C1 segment of cervical spinal cord (tissue), 14 donors: ENCODE measurements around the gene DSCAM.

Source experiments
- DNase-seq, 14 donors: peaks; one replicate each; lab custom pipeline; 2025; lab: John Stamatoyannopoulos, UW

The DSCAM gene

GRCh38 chr21:40840401-40841125, 6.4 kb downstream of the DSCAM start:
- peak in 1 of 14 donors; percentile 25 for DNase-seq

GRCh38 chr21:40839521-40839920, 7.4 kb downstream of the DSCAM start:
- DNase-seq: no peak

GRCh38 chr21:40837456-40837855, 9.5 kb downstream of the DSCAM start:
- no peak for DNase-seq

- DNase-seq: no peak
These were observed 11.7 kb downstream of the DSCAM start for GRCh38 chr21:40835184-40835694.

- DNase-seq: peak in 1 of 14 donors; percentile 9
These were observed 13.8 kb downstream of the DSCAM start for GRCh38 chr21:40833184-40833583.

- no peak for DNase-seq
These were observed 14.6 kb downstream of the DSCAM start for GRCh38 chr21:40832316-40832715.

GRCh38 chr21:40830836-40831235, 16.1 kb downstream of the DSCAM start:
- DNase-seq: no peak

GRCh38 chr21:40829791-40830190, 17.2 kb downstream of the DSCAM start:
- DNase-seq: no peak

- no peak for DNase-seq
These were observed 17.6 kb downstream of the DSCAM start for GRCh38 chr21:40829308-40829707.

GRCh38 chr21:40827509-40827908, 19.4 kb downstream of the DSCAM start:
- DNase-seq: no peak

GRCh38 chr21:40819071-40819900, 27.7 kb downstream of the DSCAM start:
- no peak for DNase-seq

GRCh38 chr21:40813918-40814317, 33.0 kb downstream of the DSCAM start:
- DNase-seq: no peak

- no peak for DNase-seq
These were observed 37.2 kb downstream of the DSCAM start for GRCh38 chr21:40809673-40810197.

- no peak for DNase-seq
These were observed 43.9 kb downstream of the DSCAM start for GRCh38 chr21:40803101-40803500.

GRCh38 chr21:40800126-40800525, 46.8 kb downstream of the DSCAM start:
- DNase-seq: no peak

- DNase-seq: no peak
These were observed 49.1 kb downstream of the DSCAM start for GRCh38 chr21:40797891-40798290.

- DNase-seq: no peak
These were observed 49.5 kb downstream of the DSCAM start for GRCh38 chr21:40797410-40797809.

- DNase-seq: no peak
These were observed 50.5 kb downstream of the DSCAM start for GRCh38 chr21:40796464-40796863.

- DNase-seq: no peak
These were observed 51.6 kb downstream of the DSCAM start for GRCh38 chr21:40795313-40795712.

- peak in 1 of 14 donors; percentile 2 for DNase-seq
These were observed 54.1 kb downstream of the DSCAM start for GRCh38 chr21:40792691-40793456.

- no peak for DNase-seq
These were observed 58.3 kb downstream of the DSCAM start for GRCh38 chr21:40788635-40789034.

GRCh38 chr21:40783404-40783803, 63.6 kb downstream of the DSCAM start:
- DNase-seq: no peak
